ENCODE measurements around the gene ARHGAP33. TPM values are rescaled to one million over a fixed set of nuclear protein-coding genes. Genes with fewer than 3 reads are reported as not detected.
A peak's percentile ranks its signal among the peaks of the same experiment; 100 is the strongest.

Gene ARHGAP33
- total and polyA plus RNA-seq, 2 of the 8 experiments (the other 6 are each of a cell fraction or from before 2014, with no cell fraction given) = 6.5 to 25.2 TPM

GRCh38 chr19:35748106-35749020 lies 27.0 kb upstream of the ARHGAP33 start, which contains the start of gene LIN37:
Gene LIN37 (plus strand): TSS chr19:35748576. CDS start chr19:35748725, 149 bp downstream.
- Histone ChIP-seq H3K4me2 (ENCODE audit: insufficient read depth in 1 of 2, low read depth in 2 of 2, low read length in 2 of 2) (peak within 1 kb of the TSS; percentile 90 to 94), H4K20me1 (replicated peaks in 1 of 2; ENCODE audit: control insufficient read depth in 1 of 2, insufficient read depth in 2 of 2, low read length in 2 of 2) (no peaks in the 10 kb centered on the region), H2BK15ac (ENCODE audit: low read length) (no peak within 1 kb of the TSS), H3K27me3 (replicated peaks in 1 of 4; ENCODE audit: control insufficient read depth in 3 of 4, extremely low read depth in 1 of 4, insufficient read depth in 3 of 4, low read length in 3 of 4) (no peaks in the 10 kb centered on the region), H3K9me3 (ENCODE audit: insufficient read depth in 2 of 2, low read depth in 1 of 2, low read length in 1 of 2) (no peaks in the 10 kb centered on the region), H2AFZ (ENCODE audit: low read length) (peak within 1 kb of the TSS; percentile 86; the same call in 1 of the 2 replicates), H4K5ac (ENCODE audit: insufficient read length, low read depth, low read length) (no peak within 1 kb of the TSS), H3K27ac (ENCODE audit: low read depth, low read length) (no peak within 1 kb of the TSS), H3K36me3 (ENCODE audit: control insufficient read depth in 2 of 4, insufficient read depth in 4 of 4, low read length in 3 of 4) (no peaks in the 10 kb centered on the region), H3K4me1 (replicated peaks in 1 of 4; ENCODE audit: control insufficient read depth in 3 of 4, insufficient read depth in 4 of 4, low read length in 3 of 4) (peaks cover 0 to 4% (median 2%) of the 10 kb centered on the region in 4 experiments; a peak in 3 of 7 replicates), H3K14ac (ENCODE audit: insufficient read length) (no peak within 1 kb of the TSS), H2BK20ac (ENCODE audit: low read length) (no peak within 1 kb of the TSS), H3K9ac (replicated peaks in 1 of 4; ENCODE audit: extremely low read depth in 1 of 4, low read depth in 3 of 4, low read length in 3 of 4) (peak within 1 kb of the TSS; percentile 14 to 70 (median 46); a peak in 3 of 7 replicates), H3K18ac (ENCODE audit: extremely low read depth, low read length) (no peak within 1 kb of the TSS), H3K4ac (replicated peaks; ENCODE audit: insufficient read length, low read depth, low read length) (peak within 1 kb of the TSS; percentile 61), H2BK5ac (ENCODE audit: low read depth, low read length) (no peak within 1 kb of the TSS; the same call in 1 of the 2 replicates), H4K91ac (replicated peaks; ENCODE audit: insufficient read length, low read length) (no peak within 1 kb of the TSS), H2AK5ac (ENCODE audit: low read depth, low read length) (no peak within 1 kb of the TSS), H4K8ac (ENCODE audit: extremely low read depth, insufficient read depth, low read length) (no peak within 1 kb of the TSS), H2BK120ac (replicated peaks; ENCODE audit: low read depth, low read length) (no peak within 1 kb of the TSS), H3K23ac (ENCODE audit: insufficient read length) (no peak within 1 kb of the TSS), H3K79me1 (ENCODE audit: low read depth, low read length) (no peaks in the 10 kb centered on the region; the same call in none of the 2 replicates), H3K23me2 (ENCODE audit: low read depth, low read length) (peaks cover 11% of the 10 kb centered on the region), H3K56ac (replicated peaks; ENCODE audit: insufficient read length, low read depth, low read length) (no peak within 1 kb of the TSS), H3K79me2 (ENCODE audit: control insufficient read depth in 1 of 2, insufficient read depth in 2 of 2, low read length in 2 of 2) (peaks cover 0 to 7% of the 10 kb centered on the region in 2 experiments; a peak in 1 of 4 replicates), H3K4me3 (ENCODE audit: extremely low read depth in 1 of 4, insufficient read depth in 2 of 4, low read depth in 3 of 4, low read length in 4 of 4) (peak within 1 kb of the TSS; percentile 58 to 93 (median 90)), H2BK12ac (ENCODE audit: low read depth, low read length) (no peak within 1 kb of the TSS)
- CTCF ChIA-PET (ENCODE audit: partially characterized antibody) = interaction anchor here (0.7 to 2.0 kb wide), 10 partner anchors 9 to 192 kb away, joined by 3 to 6 read pairs (median 3); partner anchors contain the start of gene PRODH2
- 3% methylated on average over 42 of the region's 45 CpGs; no CpG with 5 or more reads in 1 of the 2 experiments for WGBS, 2 experiments (ENCODE audit: extremely low coverage in 1 of 2, insufficient coverage in 1 of 2, insufficient read length in 1 of 2, insufficient replicate concordance in 2 of 2, low coverage in 1 of 2, low lambda C conversion rate in 2 of 2, missing lambda C conversion rate in 1 of 2)
- peak; percentile 86 for FAIRE-seq
- DNase-seq (ENCODE audit: low read depth in 1 of 2, low spot score in 2 of 2) = peak; percentile 97 to 99
- POLR2A ChIA-PET (ENCODE audit: partially characterized antibody) = interaction anchor here (0.6 to 1.5 kb wide), 16 partner anchors 8 to 138 kb away, joined by 3 to 18 read pairs (median 4); partner anchors contain the start of gene HSPB6
- TF ChIP-seq CREB1 (IDR thresholded peaks at IDR 0.05) = peak; percentile 72
- peak; percentile 48 for TF ChIP-seq KDM4A (IDR thresholded peaks at IDR 0.05; ENCODE audit: low read depth, low read length, severe bottlenecking)
- peak; percentile 96 for TF ChIP-seq CHD2 (IDR thresholded peaks at IDR 0.05; ENCODE audit: low read length)
- no peak for TF ChIP-seq RFX5 (IDR thresholded peaks at IDR 0.05; ENCODE audit: borderline replicate concordance, low read depth, low read length)
- peak; percentile 52 for TF ChIP-seq ASH2L (IDR thresholded peaks at IDR 0.05; ENCODE audit: low read length)
- TF ChIP-seq BRCA1 (IDR thresholded peaks at IDR 0.05; ENCODE audit: low read depth, low read length) = peak; percentile 79
- TF ChIP-seq GABPA (IDR thresholded peaks at IDR 0.05; ENCODE audit: borderline replicate concordance, insufficient read depth, low read length) = peak; percentile 82; the same call in 1 of the 2 replicates
- peak; percentile 65 for TF ChIP-seq TBP (IDR thresholded peaks at IDR 0.05; ENCODE audit: low read depth, low read length)
- TF ChIP-seq NRF1 (IDR thresholded peaks at IDR 0.05; ENCODE audit: low read depth, low read length) = peak; percentile 75
- no peak for TF ChIP-seq POU5F1 (IDR thresholded peaks at IDR 0.05; ENCODE audit: low read depth, low read length)
- 0 out of 2 replicates have a peak, but pooled peaks have one; percentile 8 for TF ChIP-seq BACH1 (IDR thresholded peaks at IDR 0.05; ENCODE audit: low read length)
- TF ChIP-seq SIX5 (IDR thresholded peaks at IDR 0.05; ENCODE audit: low read depth, low read length) = peak; percentile 91
